A549 (cell line): ENCODE measurements around the gene SMIM28. TPM values are rescaled to one million over a fixed set of nuclear protein-coding genes. Genes with fewer than 3 reads are reported as not detected.

Experiments used
- ATAC-seq, 2 experiments: fragments of 200-7000 bp in 1 of 2; fragments of >200 bp in 1 of 2; cut with Nextera tagmentation in 1 of 2; cut with Tn5 transposase in 1 of 2; 3 replicates each; pipeline versions ENCODE4 v1.8.0 to v1.9.1; 2018 to 2020; ENCODE audit warnings: mild to moderate bottlenecking in 1 of 2, moderate library complexity in 1 of 2
- CTCF ChIA-PET: fragments of 300-600 bp; sonication (Branson Sonifier 250); formaldehyde crosslinking; extraction: SDS; loops from one replicate; lab custom pipeline; 2021; ENCODE audit warnings: antibody characterized with exemption, inconsistent platforms; lab: Yijun Ruan, JAX
- POLR2A ChIA-PET: fragments of 350-600 bp; formaldehyde crosslinking; extraction: SDS; loops from one replicate; lab custom pipeline; 2021; ENCODE audit warnings: antibody characterized with exemption, inconsistent platforms; lab: Yijun Ruan, JAX
- DNase-seq, 2 experiments: peaks; one replicate each; pipeline versions ENCODE4 v3.0.0 to v3.0.0-alpha.2; 2011 to 2016; ENCODE audit warnings: low read depth in 1 of 2, low spot score in 1 of 2
- FAIRE-seq: peaks from 2 replicates; lab custom pipeline; 2011; peaks lifted over from hg19 to GRCh38; lab: Jason Lieb, UNC
- H3K27ac ChIP-seq, 2 experiments: fragments of >200 bp; sonication (Bioruptor Twin); formaldehyde crosslinking; 3 replicates each; pipeline ENCODE4 v1.5.1; 2016 to 2017
- H3K4me1 ChIP-seq: fragments of >200 bp; sonication (Bioruptor Twin); formaldehyde crosslinking; 3 replicates; pipeline ENCODE4 v1.6.1; 2016
- H3K4me2 ChIP-seq: fragments of >200 bp; sonication (Bioruptor Twin); formaldehyde crosslinking; 3 replicates; pipeline ENCODE4 v1.6.1; 2016
- H3K4me3 ChIP-seq: fragments of >200 bp; sonication (Bioruptor Twin); formaldehyde crosslinking; 3 replicates; pipeline ENCODE4 v1.5.1; 2016
- H3K9me3 ChIP-seq: fragments of >200 bp; sonication (Bioruptor Twin); formaldehyde crosslinking; 3 replicates; pipeline ENCODE4 v1.6.1; 2016
- CBX2 ChIP-seq: fragments of 200-600 bp; sonication (generic); IDR thresholded peaks from 2 replicates; pipeline ENCODE4 v1.6.1; 2016; ENCODE audit warnings: low read depth, mild to moderate bottlenecking, borderline replicate concordance
- ESRRA ChIP-seq: fragments of 150-350 bp; IDR thresholded peaks from 2 replicates; pipeline ENCODE4 v1.6.1; 2014; ENCODE audit warnings: mild to moderate bottlenecking, low read length, borderline replicate concordance
- FOSB ChIP-seq: fragments of 250-450 bp; sonication (Bioruptor Pico); IDR thresholded peaks from 2 replicates; pipeline ENCODE4 v1.5.0; 2020; ENCODE audit warnings: mild to moderate bottlenecking, moderate library complexity
- FOSL2 ChIP-seq, 2 experiments: fragments of 450-650 bp in 1 of 2; fragments of >200 bp in 1 of 2; sonication (Bioruptor Twin) in 1 of 2; formaldehyde crosslinking; IDR thresholded peaks; 2 replicates each; pipeline versions ENCODE4 v1.5.0 to v1.6.1; 2016 to 2020; ENCODE audit warnings: mild to moderate bottlenecking in 1 of 2, moderate library complexity in 1 of 2
- GATA3 ChIP-seq: IDR thresholded peaks from 2 replicates; pipeline ENCODE4 v1.6.1; 2012; ENCODE audit warnings: borderline replicate concordance
- HEYL ChIP-seq: fragments of 250-450 bp; sonication (Bioruptor Pico); IDR thresholded peaks from 2 replicates; pipeline ENCODE4 v1.8.0; 2021; ENCODE audit warnings: mild to moderate bottlenecking, moderate library complexity
- HOXB13 ChIP-seq: fragments of 250-450 bp; sonication (Bioruptor Pico); IDR thresholded peaks from 2 replicates; pipeline ENCODE4 v1.5.0; 2020; ENCODE audit warnings: low read depth, mild to moderate bottlenecking, moderate library complexity
- JUN ChIP-seq, 2 experiments: fragments of >200 bp; sonication (Bioruptor Twin); formaldehyde crosslinking; IDR thresholded peaks; 2 replicates in 1 of 2; 3 replicates in 1 of 2; pipeline ENCODE4 v1.6.1; 2016 to 2017
- JUNB ChIP-seq: fragments of >200 bp; sonication (Bioruptor Twin); formaldehyde crosslinking; IDR thresholded peaks from 2 replicates; pipeline ENCODE4 v1.6.1; 2016
- MAFK ChIP-seq: fragments of 450-650 bp; IDR thresholded peaks from 2 replicates; pipeline ENCODE4 v1.6.1; 2014; ENCODE audit not compliant: partially characterized antibody
- MAZ ChIP-seq: fragments of 150-350 bp; IDR thresholded peaks from 2 replicates; pipeline ENCODE4 v1.6.1; 2014; ENCODE audit warnings: antibody characterized with exemption, low read depth, low read length, borderline replicate concordance
- NR3C1 ChIP-seq: fragments of >200 bp; sonication (Bioruptor Twin); formaldehyde crosslinking; IDR thresholded peaks from 3 replicates; pipeline ENCODE4 v1.6.1; 2017
- RAD21 ChIP-seq, 2 experiments: fragments of >200 bp in 1 of 2; sonication (Bioruptor Twin) in 1 of 2; formaldehyde crosslinking in 1 of 2; IDR thresholded peaks in 1 of 2; conservative IDR thresholded peaks in 1 of 2; 2 replicates in 1 of 2; 3 replicates in 1 of 2; pipeline ENCODE4 v1.6.1; 2012 to 2018; ENCODE audit warnings: inconsistent platforms in 1 of 2
- RARB ChIP-seq: fragments of 250-450 bp; sonication (Bioruptor Pico); IDR thresholded peaks from 2 replicates; pipeline ENCODE4 v1.8.0; 2021; ENCODE audit warnings: mild to moderate bottlenecking, moderate library complexity
- RFX5 ChIP-seq: fragments of 450-650 bp; IDR thresholded peaks from 2 replicates; pipeline ENCODE4 v1.7.1; 2014; ENCODE audit warnings: antibody characterized with exemption, mild to moderate bottlenecking, moderate library complexity
- RNF2 ChIP-seq: fragments of 200-600 bp; sonication (generic); IDR thresholded peaks from 2 replicates; pipeline ENCODE4 v1.6.1; 2016; ENCODE audit warnings: low read depth, mild to moderate bottlenecking, antibody characterized with exemption, moderate library complexity, borderline replicate concordance
- ZC3H11A ChIP-seq: fragments of 450-650 bp; IDR thresholded peaks from 2 replicates; pipeline ENCODE4 v1.6.1; 2014; ENCODE audit warnings: antibody characterized with exemption, mild to moderate bottlenecking
- ZFP36 ChIP-seq: fragments of 450-650 bp; IDR thresholded peaks from 2 replicates; pipeline ENCODE4 v1.6.1; 2014; ENCODE audit warnings: borderline replicate concordance; ENCODE audit not compliant: partially characterized antibody
- ZSCAN20 ChIP-seq: fragments of 250-450 bp; sonication (Bioruptor Pico); IDR thresholded peaks from 2 replicates; pipeline ENCODE4 v1.8.0; 2022; ENCODE audit warnings: mild to moderate bottlenecking, moderate library complexity
- WGBS: methylation state at CpG from one replicate; pipeline ENCODE4 v1.1.6; 2017; ENCODE audit errors: missing lambda C conversion rate; 5-methylcytosine and 5-hydroxymethylcytosine counted together
- polyA plus RNA-seq, 4 experiments: library from polyadenylated mRNA; depleted of rRNA in 3 of 4; stranded (reverse); fragments of >200 nt; fragmentation: RNase III in 1 of 4; extraction: RNeasy Plus Mini Kit Qiagen cat#74134 plus additional on column Dnase treatment in 1 of 4; gene quantifications; 2 replicates in 3 of 4; 3 replicates in 1 of 4; pipeline ENCODE4 v1.2.3, GENCODE V29; 2011 to 2017
- TF ChIP-seq, protein P1 (sequence below): fragments of >200 bp; sonication (Bioruptor Twin); formaldehyde crosslinking; IDR thresholded peaks from 3 replicates; pipeline ENCODE4 v1.5.1; 2016
- TF ChIP-seq, protein P2 (sequence below): fragments of 450-650 bp; IDR thresholded peaks from 2 replicates; pipeline ENCODE4 v1.6.1; 2014; ENCODE audit warnings: antibody characterized with exemption
- TF ChIP-seq, protein P3 (sequence below): IDR thresholded peaks from 2 replicates; pipeline ENCODE4 v1.6.1; 2012; ENCODE audit warnings: low read depth, borderline replicate concordance
- TF ChIP-seq, protein P4 (sequence below): fragments of 250-450 bp; sonication (Bioruptor Pico); IDR thresholded peaks from 2 replicates; pipeline ENCODE4 v1.5.0; 2021; ENCODE audit warnings: mild to moderate bottlenecking, moderate library complexity, borderline replicate concordance
- TF ChIP-seq, protein P5 (sequence below): fragments of >200 bp; sonication (Bioruptor Twin); formaldehyde crosslinking; IDR thresholded peaks from 2 replicates; pipeline ENCODE4 v1.6.1; 2016
- TF ChIP-seq, protein P6 (sequence below): IDR thresholded peaks from 2 replicates; pipeline ENCODE4 v1.6.1; 2012

The SMIM28 gene
- polyA plus RNA-seq, 2 of the 4 experiments (the other 2 are of a cell fraction): not detected

DNA sequence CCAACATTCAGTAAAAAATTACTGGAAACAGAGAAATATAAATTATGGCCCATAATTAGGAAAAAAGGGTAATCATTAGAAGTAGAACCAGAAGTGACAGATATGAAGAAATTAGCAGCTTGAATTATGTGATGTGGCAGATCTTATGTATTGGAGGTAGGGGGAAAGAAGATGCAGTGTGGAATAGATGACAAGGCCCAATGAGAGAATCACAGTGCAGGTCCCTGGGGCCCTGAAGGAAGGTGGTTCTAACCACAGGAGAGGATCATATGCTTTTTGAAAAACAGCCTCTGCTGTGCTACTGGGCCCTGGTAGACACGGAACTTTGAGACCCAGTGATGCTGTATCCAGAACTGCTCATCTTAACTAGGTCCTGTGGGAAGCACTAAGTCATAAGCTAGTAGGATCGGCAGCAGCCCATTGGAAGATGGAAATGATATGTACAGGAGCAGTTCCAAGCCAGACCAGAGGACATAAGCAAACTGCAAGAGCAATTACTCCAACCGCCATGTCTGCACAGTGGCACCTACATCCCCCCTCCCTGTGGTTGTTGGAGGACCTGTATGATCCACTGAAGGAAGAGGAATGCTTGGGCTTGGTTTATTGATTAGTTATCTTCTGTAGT, 40.5 kb downstream of the SMIM28 start:
- no peak overlapping the region for H3K27ac ChIP-seq
- TF ChIP-seq, protein P1, sequence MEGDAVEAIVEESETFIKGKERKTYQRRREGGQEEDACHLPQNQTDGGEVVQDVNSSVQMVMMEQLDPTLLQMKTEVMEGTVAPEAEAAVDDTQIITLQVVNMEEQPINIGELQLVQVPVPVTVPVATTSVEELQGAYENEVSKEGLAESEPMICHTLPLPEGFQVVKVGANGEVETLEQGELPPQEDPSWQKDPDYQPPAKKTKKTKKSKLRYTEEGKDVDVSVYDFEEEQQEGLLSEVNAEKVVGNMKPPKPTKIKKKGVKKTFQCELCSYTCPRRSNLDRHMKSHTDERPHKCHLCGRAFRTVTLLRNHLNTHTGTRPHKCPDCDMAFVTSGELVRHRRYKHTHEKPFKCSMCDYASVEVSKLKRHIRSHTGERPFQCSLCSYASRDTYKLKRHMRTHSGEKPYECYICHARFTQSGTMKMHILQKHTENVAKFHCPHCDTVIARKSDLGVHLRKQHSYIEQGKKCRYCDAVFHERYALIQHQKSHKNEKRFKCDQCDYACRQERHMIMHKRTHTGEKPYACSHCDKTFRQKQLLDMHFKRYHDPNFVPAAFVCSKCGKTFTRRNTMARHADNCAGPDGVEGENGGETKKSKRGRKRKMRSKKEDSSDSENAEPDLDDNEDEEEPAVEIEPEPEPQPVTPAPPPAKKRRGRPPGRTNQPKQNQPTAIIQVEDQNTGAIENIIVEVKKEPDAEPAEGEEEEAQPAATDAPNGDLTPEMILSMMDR: no peak
- TF ChIP-seq, protein P2, sequence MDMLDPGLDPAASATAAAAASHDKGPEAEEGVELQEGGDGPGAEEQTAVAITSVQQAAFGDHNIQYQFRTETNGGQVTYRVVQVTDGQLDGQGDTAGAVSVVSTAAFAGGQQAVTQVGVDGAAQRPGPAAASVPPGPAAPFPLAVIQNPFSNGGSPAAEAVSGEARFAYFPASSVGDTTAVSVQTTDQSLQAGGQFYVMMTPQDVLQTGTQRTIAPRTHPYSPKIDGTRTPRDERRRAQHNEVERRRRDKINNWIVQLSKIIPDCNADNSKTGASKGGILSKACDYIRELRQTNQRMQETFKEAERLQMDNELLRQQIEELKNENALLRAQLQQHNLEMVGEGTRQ: no peak
- no peak for TF ChIP-seq ZC3H11A
- TF ChIP-seq NR3C1: no peak
- no peak for TF ChIP-seq ESRRA
- no peak for TF ChIP-seq RFX5
- no peak for TF ChIP-seq JUNB
- no peak for TF ChIP-seq CBX2
- TF ChIP-seq, protein P3, sequence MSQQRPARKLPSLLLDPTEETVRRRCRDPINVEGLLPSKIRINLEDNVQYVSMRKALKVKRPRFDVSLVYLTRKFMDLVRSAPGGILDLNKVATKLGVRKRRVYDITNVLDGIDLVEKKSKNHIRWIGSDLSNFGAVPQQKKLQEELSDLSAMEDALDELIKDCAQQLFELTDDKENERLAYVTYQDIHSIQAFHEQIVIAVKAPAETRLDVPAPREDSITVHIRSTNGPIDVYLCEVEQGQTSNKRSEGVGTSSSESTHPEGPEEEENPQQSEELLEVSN: no peak
- TF ChIP-seq, protein P4, sequence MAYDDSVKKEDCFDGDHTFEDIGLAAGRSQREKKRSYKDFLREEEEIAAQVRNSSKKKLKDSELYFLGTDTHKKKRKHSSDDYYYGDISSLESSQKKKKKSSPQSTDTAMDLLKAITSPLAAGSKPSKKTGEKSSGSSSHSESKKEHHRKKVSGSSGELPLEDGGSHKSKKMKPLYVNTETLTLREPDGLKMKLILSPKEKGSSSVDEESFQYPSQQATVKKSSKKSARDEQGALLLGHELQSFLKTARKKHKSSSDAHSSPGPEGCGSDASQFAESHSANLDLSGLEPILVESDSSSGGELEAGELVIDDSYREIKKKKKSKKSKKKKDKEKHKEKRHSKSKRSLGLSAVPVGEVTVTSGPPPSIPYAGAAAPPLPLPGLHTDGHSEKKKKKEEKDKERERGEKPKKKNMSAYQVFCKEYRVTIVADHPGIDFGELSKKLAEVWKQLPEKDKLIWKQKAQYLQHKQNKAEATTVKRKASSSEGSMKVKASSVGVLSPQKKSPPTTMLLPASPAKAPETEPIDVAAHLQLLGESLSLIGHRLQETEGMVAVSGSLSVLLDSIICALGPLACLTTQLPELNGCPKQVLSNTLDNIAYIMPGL: no peak
- no peak for TF ChIP-seq RARB
- TF ChIP-seq FOSB (CRISPR knock-in tag): no peak
- no peak for TF ChIP-seq FOSL2 (IDR thresholded peaks at IDR 0.05)
- TF ChIP-seq FOSL2 (CRISPR knock-in tag; IDR thresholded peaks at IDR 0.05): no peak
- no peak for TF ChIP-seq JUN (IDR thresholded peaks at IDR 0.05)
- FAIRE-seq (no peak), ATAC-seq (no peak), DNase-seq (no peak)
- H3K4me2 ChIP-seq: no peak overlapping the region
- ChIA-PET POLR2A (no interaction called here), CTCF (interaction anchor here (1.1 to 1.2 kb wide), 2 partner anchors 11 to 15 kb away, joined by 3 read pairs; no protein-coding TSS in a partner anchor)
- 91% methylated on average over 3 of the region's 3 CpGs for WGBS
- H3K4me1 ChIP-seq: no peaks in the 10 kb centered on the region
- no peaks in the 10 kb centered on the region for H3K9me3 ChIP-seq
- H3K4me3 ChIP-seq: no peak overlapping the region

DNA sequence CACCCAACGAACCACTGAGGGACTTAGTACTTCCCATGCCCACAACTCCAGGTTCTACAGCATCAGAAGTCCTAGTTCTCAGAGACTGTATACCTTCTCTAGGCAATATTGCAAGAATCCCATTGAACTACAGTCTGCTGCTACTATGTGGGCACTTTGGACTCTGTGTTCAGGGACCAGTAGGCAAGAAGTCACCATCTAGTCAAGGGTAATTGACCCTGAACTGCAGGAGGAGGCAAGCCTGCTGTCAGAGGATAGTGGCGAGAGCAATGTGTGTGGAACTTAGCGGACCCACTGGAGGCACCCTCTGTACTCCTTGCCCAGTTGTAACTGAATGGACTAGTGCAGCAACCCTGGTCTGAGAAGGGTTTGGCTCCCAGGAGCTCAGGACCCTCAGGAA, 42.1 kb downstream of the SMIM28 start:
- H3K4me3 ChIP-seq: no peak overlapping the region
- H3K27ac ChIP-seq: no peak overlapping the region
- FAIRE-seq (no peak), ATAC-seq (no peak), DNase-seq (no peak)
- no peak overlapping the region for H3K4me2 ChIP-seq
- 94% methylated on average over 3 of the region's 3 CpGs for WGBS
- H3K9me3 ChIP-seq: no peaks in the 10 kb centered on the region
- TF ChIP-seq JUNB (no peak), GATA3 (no peak), ZC3H11A (no peak), RAD21 (conservative IDR thresholded peaks at IDR 0.05 in 1 of 2, IDR thresholded peaks at IDR 0.05 in 1 of 2) (no peak), MAZ (no peak), HOXB13 (CRISPR knock-in tag) (no peak), ZFP36 (no peak), HEYL (no peak), ESRRA (no peak), RNF2 (no peak), MAFK (no peak), ZSCAN20 (CRISPR knock-in tag) (no peak)
- TF ChIP-seq, protein P5, sequence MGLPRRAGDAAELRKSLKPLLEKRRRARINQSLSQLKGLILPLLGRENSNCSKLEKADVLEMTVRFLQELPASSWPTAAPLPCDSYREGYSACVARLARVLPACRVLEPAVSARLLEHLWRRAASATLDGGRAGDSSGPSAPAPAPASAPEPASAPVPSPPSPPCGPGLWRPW: no peak
- TF ChIP-seq, protein P1: no peak
- TF ChIP-seq, protein P6, sequence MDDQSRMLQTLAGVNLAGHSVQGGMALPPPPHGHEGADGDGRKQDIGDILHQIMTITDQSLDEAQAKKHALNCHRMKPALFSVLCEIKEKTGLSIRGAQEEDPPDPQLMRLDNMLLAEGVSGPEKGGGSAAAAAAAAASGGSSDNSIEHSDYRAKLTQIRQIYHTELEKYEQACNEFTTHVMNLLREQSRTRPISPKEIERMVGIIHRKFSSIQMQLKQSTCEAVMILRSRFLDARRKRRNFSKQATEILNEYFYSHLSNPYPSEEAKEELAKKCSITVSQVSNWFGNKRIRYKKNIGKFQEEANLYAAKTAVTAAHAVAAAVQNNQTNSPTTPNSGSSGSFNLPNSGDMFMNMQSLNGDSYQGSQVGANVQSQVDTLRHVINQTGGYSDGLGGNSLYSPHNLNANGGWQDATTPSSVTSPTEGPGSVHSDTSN: no peak
- ChIA-PET CTCF (interaction anchor here (1.4 kb wide), 1 partner anchor 10 kb away, joined by 3 read pairs; no protein-coding TSS in a partner anchor), POLR2A (no interaction called here)
- H3K4me1 ChIP-seq: no peaks in the 10 kb centered on the region
